ENCODE data around the gene HIPK3.

The HIPK3 gene

DNA sequence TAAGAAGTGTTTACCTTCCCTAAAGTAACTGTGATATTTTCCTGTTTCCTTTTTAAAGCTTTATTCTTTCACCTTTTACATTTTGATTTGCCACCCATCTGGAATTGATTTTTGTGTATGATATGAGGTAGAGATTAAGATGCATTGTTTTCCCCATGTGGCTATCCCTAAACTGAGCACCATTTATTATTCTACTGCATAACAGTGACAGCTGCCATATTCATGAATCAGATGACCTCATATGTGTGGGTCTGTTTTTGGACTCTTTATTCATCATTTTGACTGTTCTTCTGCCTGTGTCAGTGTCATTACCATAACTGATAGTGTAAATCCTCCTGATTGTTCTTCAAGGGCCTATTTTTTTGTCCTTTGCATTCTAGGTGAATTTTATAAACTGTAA, 50.8 kb downstream of the HIPK3 start:
- DNase-seq: no peak
- no peak for ATAC-seq

- DNase-seq: no peak
- no peak for ATAC-seq
Measured at GRCh38 chr11:33309118-33309517, 51.9 kb downstream of the HIPK3 start.

DNA sequence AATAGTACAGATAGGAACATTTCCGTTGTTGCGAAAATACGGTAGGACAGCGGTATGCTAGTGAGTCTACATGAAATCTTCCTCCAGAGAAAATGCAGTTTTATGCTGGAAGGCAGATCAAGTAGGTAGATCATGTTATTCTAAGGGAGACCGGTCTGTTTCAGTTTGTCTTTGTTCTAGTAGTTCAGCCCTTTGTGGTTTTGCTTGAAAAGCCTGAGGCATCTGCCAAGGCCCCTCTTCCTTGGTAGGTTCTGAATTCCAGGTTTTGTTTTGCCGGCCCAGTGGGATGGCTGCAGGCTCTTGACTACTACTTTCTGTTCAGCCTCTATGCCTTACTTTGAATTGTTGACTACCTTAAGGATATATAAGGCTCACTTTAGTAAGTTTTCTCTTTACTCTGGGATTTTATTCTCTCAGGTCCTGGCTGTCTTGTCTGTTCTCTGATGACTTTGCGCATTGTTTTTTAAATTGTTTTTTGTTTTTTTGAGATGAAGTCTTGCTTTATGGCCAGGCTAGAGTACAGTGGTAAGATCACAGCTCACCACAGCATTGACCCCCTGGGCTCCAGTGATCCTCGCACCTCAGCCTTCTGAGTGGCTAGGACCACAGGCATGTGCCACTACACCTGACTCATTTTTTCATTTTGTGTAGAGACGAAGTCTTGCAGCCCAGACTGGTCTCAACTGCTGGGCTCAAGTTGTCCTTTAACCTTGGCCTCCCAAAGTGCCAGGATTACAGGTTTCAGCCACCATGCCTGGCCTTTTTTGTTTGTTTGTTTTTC, 53.7 kb downstream of the HIPK3 start:
- no peak for ATAC-seq
- no peak for DNase-seq

- no peak for ATAC-seq
- no peak for DNase-seq
Measured at GRCh38 chr11:33311680-33312079, 54.5 kb downstream of the HIPK3 start.

DNA sequence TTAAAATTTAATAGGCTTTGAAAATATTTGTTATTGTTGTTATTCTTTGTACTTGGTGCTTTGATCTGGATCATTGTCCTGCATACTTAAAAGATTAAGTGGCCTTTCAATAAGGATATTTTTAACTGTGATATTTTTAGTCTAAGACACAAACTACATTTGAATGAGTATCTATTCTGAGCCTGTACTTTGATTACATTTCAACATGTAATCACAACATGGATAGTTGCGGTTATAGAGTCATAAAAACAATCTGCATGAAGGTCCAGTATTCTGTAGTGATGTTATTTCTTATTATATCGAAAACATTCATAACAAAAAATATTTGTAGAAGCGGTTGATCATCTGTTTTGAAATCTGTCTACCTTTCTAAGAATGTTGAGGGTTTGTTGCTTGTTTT, 58.6 kb downstream of the HIPK3 start:
- DNase-seq (no peak), ATAC-seq (no peak)

- no peak for ATAC-seq
- no peak for DNase-seq
Measured at GRCh38 chr11:33317662-33318061, 60.5 kb downstream of the HIPK3 start.

DNA sequence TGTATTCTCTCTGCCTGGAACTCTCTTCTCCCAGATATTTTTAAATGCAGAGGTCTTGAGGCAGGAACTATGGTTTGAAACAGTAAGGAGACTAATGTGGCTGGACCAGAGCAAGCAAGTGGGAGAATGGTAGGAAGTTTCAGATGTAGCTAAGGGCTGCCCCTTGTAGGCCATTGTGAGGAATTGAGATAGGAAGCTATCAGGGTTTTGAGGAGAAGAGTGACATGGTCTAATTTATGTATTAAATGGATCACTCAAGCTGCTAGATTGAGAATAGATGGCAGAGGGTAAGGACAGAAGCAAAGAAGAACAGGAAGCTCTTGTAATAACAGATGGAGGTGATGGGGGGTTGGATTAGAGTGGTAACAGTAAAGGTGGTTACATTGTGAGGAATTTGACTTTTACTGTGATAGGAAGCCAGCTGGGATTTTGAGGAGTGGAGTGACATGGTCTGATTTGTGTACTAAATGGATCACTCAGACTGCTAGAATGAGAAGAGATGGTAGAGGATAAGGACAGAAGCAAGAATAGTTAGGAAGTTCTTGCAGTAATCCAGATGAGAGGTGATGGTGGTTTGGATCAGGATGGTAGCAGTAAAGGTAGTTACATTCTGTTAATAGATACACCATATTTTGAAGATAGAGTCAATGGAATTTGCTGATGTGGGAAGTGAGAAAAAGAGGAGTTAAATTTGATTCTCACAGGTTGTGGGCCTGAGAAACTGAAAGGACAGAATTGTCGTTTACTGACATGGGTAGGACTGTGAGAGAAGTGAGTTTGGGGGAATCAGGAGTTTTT, 63.0 kb downstream of the HIPK3 start:
- DNase-seq: no peak
- ATAC-seq: no peak

DNA sequence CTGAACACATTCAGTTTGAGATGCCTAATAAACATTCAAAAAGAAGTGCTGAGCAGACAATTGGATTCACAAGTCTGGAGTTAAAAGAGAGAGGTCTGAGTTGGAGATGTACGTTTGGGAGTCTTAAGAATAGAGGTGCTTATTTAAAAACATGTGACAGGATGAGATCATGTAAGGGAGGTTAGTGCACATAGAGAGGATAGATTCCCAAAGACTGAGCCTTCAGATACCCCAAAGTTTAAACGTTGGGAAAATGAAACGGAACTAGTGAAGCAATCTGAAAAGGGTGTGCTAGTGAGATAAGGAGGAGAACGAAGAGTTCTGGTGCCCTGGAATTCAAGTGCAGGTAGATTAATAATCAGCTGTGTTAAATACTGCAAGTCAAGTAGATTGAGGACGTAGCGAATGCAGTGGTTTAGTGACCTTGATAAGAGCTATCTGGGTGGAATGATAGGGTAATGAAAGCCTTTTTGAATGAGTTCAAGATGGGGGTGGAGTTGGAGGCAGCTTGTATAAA, 63.7 kb downstream of the HIPK3 start:
- ATAC-seq (no peak), DNase-seq (no peak)

GRCh38 chr11:33321422-33321821, 64.2 kb downstream of the HIPK3 start:
- ATAC-seq (no peak), DNase-seq (no peak)

DNA sequence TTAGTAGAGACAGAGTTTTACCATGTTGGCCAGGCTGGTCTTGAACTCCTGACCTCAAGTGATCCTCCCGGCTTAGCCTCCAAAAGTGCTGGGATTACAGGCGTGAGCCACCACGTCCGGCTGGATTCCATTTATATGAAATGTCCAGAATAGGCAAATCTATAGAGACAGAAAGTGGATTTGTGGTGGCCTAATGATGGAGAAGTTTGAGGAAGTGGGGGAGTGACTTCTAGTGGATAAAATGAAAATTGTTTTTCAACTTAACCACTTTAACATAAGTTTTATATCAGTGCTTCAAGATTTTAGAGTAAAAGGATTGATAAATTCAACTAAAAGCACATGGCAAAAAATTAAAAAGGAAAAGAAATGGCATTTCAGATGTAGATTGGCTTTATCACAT, 66.2 kb downstream of the HIPK3 start:
- ATAC-seq: no peak
- DNase-seq: no peak

- DNase-seq (no peak), ATAC-seq (no peak)
Measured at GRCh38 chr11:33324302-33324985, 67.3 kb downstream of the HIPK3 start.

DNA sequence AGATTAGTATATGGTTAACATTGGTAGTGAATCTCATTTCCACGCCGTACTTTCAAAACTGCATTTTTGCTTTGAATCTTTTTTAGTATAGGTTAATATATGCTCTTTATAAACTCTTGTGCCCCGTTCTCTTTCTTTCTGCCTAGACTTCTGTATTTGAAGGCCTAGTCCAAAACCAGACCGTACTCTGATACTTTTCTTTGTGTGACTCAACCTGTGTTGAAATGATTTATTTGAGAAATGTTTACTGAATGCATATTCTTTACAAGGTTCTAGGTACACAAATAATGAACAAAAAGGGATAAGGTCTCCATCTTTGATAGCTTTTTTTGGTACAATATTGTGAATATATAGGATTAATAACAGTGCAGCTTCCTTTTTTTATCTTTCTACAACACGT, 68.3 kb downstream of the HIPK3 start:
- DNase-seq (no peak), ATAC-seq (no peak)

GRCh38 chr11:33329705-33330329, 72.6 kb downstream of the HIPK3 start:
- no peak for ATAC-seq
- peak; percentile 23 for DNase-seq

DNA sequence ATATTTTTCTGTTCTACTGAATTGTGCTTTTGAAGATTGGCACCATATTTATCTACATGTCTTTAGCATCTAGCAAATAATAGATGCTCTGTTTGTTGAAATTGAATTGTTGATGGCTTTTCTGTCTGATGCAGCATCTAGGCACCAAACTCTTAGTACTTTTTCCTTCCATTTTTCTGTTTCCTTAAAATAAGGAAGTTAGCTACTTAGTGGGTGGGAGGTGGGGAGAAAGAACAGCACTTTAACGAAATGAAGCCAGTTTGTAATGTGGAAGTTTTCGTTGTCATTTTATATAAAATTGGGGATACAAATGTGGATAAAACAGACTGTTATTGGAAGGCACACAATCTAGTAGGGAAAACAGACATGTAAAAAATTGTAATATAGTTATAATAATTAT, 76.6 kb downstream of the HIPK3 start:
- DNase-seq (no peak), ATAC-seq (no peak)

- ATAC-seq (no peak), DNase-seq (no peak)
Measured at GRCh38 chr11:33334627-33335026, 77.4 kb downstream of the HIPK3 start.

- no peak for DNase-seq
Measured at GRCh38 chr11:33339247-33339646, 82.1 kb downstream of the HIPK3 start.

GRCh38 chr11:33344611-33345010, 87.4 kb downstream of the HIPK3 start:
- ATAC-seq: no peak

More at GRCh38 chr11:33339247-33339646, 82.1 kb downstream of the HIPK3 start:
- no peak for ATAC-seq

GRCh38 chr11:33347490-33348125, 90.4 kb downstream of the HIPK3 start:
- DNase-seq (no peak), ATAC-seq (no peak)

More at GRCh38 chr11:33344611-33345010, 87.4 kb downstream of the HIPK3 start:
- DNase-seq: no peak

DNA sequence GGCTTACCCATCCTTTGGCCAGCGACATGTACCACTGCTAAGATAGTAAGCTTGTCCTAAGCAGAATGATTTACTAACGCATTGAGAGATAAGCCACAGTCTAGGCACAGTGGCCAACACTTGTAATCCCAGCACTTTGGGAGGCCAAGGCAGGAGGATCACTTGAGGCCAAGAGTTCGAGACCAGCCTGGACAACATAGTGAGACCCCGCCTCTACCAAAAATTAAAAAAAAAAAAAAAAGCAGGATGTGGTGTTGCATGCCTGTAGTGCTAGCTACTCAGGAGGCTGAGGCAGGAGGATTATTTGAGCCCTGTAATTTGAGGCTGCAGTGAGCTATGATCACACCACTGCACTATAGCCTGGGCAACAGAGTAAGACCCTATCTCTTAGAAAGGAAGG, 93.1 kb downstream of the HIPK3 start:
- ATAC-seq: no peak
- DNase-seq: no peak

DNA sequence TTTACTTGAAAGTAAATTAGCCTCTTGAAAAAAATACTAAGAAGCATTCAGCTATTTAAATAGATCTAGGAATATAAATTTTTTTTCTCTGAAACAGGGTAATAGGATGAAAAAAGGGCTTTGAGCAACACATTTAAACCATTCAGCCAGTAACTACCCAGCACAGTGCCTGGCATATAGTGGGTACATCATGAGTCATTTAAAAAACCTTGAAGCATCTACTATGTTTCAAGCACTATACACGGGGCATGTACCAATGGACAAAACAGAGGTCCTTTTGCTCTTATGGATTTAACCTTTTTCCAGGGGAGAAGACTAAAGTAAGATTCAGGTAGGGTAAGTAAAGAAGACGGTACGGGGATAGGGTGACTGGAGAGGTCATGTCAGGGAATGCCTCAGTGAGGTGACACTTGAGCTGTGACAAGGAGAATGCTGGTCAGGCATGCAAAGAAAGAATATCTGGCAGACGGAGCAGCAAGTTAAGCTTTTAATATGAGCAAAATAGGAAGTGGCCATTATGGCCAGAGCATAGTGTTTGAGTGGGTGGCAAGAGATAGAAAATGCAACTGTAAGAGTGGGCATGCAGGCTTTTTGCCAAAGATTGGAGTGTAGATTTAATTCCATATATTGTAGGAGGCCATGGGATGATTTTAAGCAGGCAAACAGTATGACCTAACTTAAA, 101.1 kb downstream of the HIPK3 start:
- DNase-seq (no peak), ATAC-seq (no peak)

DNA sequence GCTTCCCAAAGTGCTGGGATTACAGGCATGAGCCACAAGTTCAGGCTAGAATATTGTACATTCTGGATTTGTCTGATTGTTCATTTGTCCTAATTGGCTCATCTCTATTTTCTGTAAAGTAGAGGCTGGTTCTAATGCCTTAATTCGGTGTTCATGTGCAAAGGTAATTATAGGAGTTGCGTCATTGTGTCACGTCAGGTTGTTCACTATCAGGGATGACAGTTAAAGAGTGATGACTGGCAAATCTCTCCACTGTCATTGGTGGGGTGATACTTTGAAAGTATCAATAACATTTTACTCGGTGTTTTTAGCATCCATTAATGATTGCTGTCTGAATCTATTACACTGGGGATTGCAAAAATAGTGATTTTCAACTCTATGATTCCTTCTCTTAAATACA, 103.5 kb downstream of the HIPK3 start:
- ATAC-seq: no peak

More for the DNA sequence above, 103.5 kb downstream of the HIPK3 start:
- no peak for DNase-seq
